Lung microvascular endothelial cell (primary cell): ENCODE results near the gene CD47. TPM values are rescaled to one million over a fixed set of nuclear protein-coding genes. Genes with fewer than 3 reads are reported as not detected.

ENCODE experiments used
- DNase-seq, 2 donors: peaks; one replicate each; pipeline versions ENCODE4 v3.0.0 to v3.0.0-alpha.2; 2010; ENCODE audit warnings: low read depth in 2 of 2
- total RNA-seq: library from RNA; depleted of rRNA; stranded (reverse); fragments of >200 nt; gene quantifications from 2 replicates; pipeline ENCODE4 v1.2.1, GENCODE V29; 2014

The CD47 gene
- 34.9 and 53.6 TPM in 2 replicates for total RNA-seq

DNA sequence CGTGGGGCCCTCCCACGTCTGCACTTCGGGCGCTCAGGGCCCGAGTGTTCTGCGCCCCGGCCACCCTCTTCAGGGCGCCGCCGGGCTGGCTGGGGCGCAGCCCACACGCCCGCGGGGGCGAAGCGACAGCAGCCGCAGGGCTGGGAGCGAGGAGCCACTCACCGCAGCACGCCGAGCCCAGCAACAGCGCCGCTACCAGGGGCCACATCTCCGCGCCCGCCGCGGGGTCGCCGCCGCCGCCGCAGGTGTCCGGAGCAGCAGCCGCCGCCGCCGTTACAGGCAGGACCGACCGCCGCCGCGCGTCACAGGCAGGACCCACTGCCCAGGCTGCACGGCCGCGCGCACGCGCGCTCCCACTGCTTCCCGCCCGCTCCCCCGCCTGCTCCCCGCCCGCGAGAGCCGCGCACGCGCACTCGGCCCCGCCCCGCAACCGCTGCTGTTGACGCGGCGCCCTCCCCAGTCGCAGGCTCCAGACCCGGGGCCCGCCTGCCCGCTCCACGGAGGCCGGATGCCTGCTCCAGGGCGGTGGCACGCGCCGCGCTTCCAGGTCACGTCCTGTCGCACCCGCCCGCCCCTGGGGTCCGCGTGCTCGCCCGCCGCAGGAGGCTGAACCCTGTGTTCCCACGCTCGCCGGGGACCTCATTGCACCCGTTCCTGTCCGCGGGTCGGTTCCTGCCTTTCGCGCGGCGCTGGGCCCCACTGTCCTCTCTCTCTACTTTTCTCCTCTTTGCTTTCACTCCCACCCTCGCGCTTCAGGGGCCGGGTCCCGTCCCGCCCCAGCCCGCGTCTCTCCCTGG lies at the start of gene CD47:
Gene CD47, minus strand, starts transcription at position 331 of the 797 bp plus-strand sequence. Its CDS starts 123 bp downstream, at position 208.
- DNase-seq, result peak; percentile 94 to 98

- DNase-seq, result no peak
These were observed 46.6 kb upstream of the CD47 start for GRCh38 chr3:108137460-108137814.

DNA sequence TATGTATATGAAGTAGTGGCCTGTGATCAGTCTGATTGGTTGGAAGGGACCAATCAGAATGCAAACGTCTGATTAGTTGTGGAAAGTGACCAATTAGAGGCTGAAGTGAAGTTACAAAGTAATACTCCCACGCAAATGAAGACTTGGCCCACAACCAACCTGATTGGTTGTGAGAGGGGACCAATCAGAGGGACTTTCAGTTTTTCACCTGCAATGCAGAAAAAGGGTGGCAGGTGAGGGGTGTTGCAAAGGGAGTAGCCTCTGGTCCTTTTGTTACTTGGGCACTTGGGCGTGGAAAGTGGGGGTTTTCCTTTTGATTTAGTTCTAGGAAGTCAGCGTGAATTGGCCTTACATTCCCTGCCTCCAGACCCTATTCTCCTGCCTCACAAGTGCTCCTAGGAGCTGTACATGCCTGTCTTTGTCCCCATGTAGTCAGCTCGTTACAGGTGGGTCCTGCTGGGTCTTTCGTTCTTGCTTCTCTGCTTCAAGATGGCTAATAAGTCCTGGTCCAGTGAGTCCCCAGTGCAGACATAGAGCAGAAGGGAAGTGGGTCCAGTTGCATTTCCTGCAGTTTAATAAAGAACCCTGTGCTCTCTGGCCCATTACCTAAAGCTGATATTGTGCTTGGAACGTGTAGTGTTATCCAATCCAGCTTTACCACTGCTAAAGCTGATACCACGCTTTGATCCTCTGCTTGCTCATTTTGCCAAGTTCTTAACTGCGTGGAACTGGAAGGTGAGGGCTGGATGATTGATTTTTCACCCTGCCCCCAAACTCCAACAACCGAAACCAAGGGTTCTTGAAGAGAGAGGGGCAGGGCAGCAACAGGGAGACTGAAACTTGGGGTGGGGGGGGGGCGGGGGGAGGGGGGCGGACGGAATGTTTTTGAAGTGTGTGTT lies 46.0 kb upstream of the CD47 start:
- DNase-seq, result no peak

DNA sequence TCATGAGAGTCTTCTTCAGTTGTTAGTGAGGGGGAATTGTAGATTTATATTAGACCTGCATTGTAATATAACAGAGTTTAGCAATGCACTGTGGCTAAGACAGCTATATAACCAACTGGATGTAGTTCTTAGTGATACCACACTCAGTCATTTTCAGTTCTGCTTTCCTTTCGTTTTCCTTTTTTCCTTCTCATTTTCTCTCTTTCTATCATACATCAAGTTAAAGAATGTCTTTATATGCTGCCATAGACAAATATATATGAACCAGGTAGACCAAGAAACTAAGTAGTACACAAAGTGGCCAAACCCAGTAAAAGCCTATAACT lies 43.7 kb upstream of the CD47 start:
- no peak for DNase-seq

DNA sequence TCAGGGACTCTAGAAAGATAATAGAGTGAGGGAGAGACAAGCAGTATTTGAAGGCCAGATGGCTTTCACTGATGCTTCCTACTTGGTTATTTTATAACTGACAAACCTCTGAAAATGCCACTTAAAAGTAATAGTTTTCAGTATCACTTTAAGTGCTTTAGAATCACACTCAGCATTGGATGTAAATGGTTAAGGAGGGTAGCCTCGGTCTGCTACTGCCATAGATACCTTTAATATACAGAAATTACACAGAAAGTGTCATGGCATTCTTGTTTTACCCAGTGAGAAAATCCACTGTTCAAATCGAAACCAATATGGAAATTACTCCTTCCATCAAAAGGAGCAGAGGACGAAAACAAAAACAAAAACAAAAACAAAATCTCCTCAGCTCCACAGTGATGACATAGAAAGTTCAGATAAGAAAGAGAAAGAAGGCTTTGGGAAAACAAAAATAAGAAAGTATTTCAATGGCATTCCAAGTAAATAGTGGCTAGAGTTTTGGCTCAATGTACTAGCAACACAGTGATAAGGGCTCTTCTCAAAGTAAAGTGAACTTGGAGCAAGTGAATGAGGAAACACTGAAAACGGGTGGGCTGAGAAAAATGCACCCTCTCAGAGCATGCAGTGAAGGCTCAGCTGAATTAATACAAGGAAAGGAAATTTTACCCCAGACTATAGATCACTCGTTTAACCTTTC lies 43.2 kb upstream of the CD47 start:
- DNase-seq, result no peak

- peak in 1 of 2 donors; percentile 24 for DNase-seq
These were observed 42.2 kb upstream of the CD47 start for GRCh38 chr3:108133048-108133369.

DNA sequence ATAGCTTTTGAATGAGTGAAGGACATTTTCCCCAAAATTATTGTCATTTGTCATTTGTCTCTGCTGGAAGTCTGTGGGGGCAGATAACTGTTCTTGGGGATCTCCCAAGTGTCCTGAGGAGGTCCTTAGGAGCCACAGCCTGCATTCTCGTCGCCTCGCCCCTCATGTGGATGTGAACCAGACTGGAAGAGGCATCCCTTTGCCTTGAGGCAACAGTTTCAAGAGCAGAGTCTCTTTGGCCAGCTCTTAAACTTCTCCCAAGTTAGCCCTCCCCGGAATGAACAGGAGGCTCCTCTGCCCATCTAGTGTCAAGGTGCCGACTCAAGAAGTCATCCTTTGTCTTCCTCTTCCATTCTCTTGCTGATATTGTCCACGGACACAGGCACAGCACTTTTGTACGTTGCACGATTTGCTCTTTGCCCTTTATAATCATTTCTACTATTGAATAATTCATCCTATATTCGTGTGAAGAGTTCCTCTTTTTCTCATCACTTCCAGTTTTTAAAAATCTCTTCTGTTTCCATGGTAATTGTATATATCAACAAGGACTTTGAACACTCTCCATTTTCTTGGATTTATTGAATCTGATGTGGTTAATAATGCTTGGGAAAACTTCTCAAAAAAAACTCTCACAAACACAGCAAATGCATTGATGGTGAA lies 40.8 kb upstream of the CD47 start:
- DNase-seq, result no peak

DNA sequence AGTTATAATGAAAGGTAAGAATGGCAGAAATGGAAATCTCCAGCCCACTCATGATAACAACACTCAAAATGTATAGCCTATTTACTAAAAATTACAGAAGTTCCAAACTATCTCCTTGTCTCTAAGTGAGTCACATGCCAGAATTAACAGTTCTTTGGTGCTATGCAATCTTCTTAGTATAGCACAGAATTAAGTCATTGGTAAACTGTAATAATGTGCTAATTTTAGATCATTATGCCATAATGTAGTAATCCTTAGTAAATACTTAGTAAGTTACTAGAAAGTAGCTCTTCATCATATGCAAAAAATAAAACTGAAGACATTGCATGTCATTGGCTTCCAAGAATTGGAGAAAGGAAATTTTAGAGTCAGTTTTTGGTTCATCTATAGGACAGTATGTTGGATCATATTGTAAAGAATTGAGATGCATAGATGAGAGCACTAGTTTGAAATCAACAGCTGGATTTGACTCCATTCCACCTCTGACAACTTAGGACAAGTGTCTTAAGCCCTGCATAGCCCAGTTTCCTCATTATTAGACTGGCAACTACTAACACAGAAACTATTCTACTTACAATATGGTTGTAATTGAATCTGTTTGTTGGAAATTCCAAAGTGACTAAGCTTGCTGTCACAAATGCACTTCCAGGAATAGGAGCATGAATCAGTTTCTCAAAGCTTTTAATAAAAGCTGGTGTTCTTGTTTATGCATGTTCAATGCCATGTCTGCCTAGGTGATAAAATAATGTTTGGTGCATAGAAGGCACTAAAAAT lies 40.1 kb upstream of the CD47 start:
- peak in 1 of 2 donors; percentile 88 for DNase-seq

- DNase-seq, result no peak
These were observed 39.4 kb upstream of the CD47 start for GRCh38 chr3:108130236-108130635.

DNA sequence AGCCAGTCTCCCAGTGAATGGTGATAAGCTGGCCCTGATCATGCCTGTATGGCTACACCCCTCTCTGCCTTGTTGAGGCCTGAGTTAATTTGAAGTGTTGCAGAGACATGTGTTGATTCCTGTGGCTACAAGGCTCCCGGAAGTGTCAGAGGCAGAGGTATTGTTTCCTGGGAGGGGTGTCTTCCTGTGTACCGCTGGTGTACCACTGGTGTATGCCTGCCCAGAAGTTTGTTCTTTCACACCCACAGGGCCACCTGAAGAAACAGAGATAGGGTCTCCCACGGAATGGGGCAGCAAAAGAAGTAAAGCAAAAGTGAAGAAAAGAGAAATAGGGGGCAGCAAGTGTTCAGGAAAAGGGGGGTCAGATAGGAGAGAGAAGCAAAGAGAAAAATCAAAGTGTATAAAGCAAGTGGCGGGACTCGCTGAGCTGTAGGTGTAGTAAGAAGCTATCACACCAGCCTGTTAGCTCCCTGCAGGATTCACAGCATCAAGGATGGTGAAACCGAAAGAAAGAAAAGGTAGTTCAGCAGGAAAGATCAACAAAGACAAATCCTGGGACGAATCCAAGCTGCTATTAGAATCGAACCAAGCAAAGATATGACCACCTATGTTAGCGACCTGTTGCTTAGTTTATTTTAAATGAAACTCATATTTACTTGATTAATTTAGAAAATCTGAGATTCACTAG lies 36.6 kb upstream of the CD47 start:
- DNase-seq, result peak; percentile 19 to 34

DNA sequence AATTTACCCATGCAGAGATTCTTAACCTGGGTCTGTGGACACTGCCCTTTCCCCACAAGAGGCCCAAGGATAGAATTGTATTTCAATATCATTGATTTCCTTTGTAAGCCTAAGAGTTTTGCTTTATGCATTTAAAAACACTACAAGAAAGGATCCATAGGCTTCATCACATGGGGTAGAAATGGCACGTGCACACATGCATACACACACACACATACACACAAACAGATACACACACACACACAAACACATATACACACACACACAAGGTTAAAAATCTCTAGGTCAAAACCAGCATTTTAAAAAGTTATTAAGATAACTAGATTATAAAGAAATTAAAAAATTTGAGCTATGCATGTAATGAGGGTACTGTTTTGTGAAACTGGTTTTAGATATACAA lies 35.5 kb upstream of the CD47 start:
- DNase-seq, result no peak

- DNase-seq, result peak; percentile 88 to 91
These were observed 34.8 kb upstream of the CD47 start for GRCh38 chr3:108125550-108126071.

- DNase-seq, result no peak
These were observed 34.3 kb upstream of the CD47 start for GRCh38 chr3:108125153-108125543.

GRCh38 chr3:108124337-108125152 lies 33.7 kb upstream of the CD47 start:
- peak in 1 of 2 donors; percentile 34 for DNase-seq

DNA sequence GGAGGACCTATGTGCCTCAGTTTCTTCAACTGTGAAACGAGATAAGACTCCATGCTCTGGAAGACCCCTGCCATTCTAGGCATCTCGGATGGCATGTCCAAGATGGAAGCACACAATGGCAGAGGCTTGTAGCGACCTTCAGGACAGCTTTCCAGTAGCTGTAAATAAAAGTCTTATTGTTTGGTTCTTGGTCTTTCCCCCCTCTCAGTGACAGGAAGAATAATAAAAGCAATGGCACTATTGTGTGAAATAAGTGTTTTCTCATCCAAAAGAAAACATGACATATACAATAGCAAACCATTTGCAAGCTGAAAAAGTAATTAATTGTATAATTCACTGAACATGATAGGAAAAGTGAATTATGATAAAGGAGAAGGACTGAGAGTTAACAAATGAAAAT lies 32.5 kb upstream of the CD47 start:
- DNase-seq, result no peak

DNA sequence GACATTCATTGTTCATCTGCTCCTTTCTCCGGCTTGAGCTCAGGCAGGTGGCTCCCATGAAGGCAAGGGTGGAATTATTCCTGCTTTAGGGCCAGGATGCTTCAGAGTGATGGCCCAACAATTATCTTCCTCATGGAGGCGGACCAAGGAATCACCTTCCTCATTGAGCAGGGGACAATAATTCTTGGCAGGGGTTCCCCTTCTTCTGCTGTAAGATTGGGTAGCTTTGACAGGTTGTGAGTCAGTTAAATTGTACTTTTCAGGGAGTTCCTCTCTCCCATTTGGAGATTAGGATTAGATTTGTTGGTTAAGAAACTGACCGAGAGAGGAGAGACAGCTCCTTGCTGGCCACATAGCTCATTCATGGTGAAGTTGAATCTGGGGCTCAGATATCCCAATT lies 31.4 kb upstream of the CD47 start:
- no peak for DNase-seq

GRCh38 chr3:108119398-108120104 lies 28.7 kb upstream of the CD47 start:
- no peak for DNase-seq

GRCh38 chr3:108118038-108118768 lies 27.4 kb upstream of the CD47 start:
- DNase-seq, result no peak
